Loucy (cell line): ENCODE results near the gene IQCK.

Source experiments
- H2AFZ ChIP-seq: fragments of 200-600 bp; sonication (generic); 2 replicates; pipeline ENCODE4 v1.6.0; 2016; ENCODE audit warnings: antibody characterized with exemption, mild to moderate bottlenecking, low read length, moderate library complexity
- H3F3A ChIP-seq: fragments of 200-600 bp; 2 replicates; pipeline ENCODE4 v1.6.0; 2016; ENCODE audit warnings: antibody characterized with exemption, low read depth, mild to moderate bottlenecking
- H3K27me3 ChIP-seq: fragments of 200-600 bp; sonication (generic); 2 replicates; pipeline ENCODE4 v1.6.1; 2014; ENCODE audit warnings: low read length, mild to moderate bottlenecking; ENCODE audit not compliant: insufficient read depth, poor library complexity, severe bottlenecking
- H3K36me3 ChIP-seq: fragments of 200-600 bp; sonication (generic); 2 replicates; pipeline ENCODE4 v1.6.1; 2016; ENCODE audit warnings: low read length; ENCODE audit not compliant: insufficient read depth
- H3K4me1 ChIP-seq: fragments of 200-600 bp; sonication (generic); 2 replicates; pipeline ENCODE4 v1.5.1; 2014; ENCODE audit warnings: low read length, mild to moderate bottlenecking; ENCODE audit not compliant: insufficient read depth, poor library complexity, severe bottlenecking
- H3K4me2 ChIP-seq: fragments of 200-600 bp; sonication (generic); 2 replicates; pipeline ENCODE4 v1.6.0; 2014; ENCODE audit warnings: antibody characterized with exemption, low read length, low read depth, mild to moderate bottlenecking; ENCODE audit not compliant: poor library complexity, severe bottlenecking
- H3K4me3 ChIP-seq: fragments of 200-600 bp; sonication (generic); 2 replicates; pipeline ENCODE4 v1.5.1; 2014; ENCODE audit warnings: low read length, mild to moderate bottlenecking, mixed read lengths; ENCODE audit not compliant: poor library complexity, severe bottlenecking
- H3K79me2 ChIP-seq: fragments of 200-600 bp; sonication (generic); 2 replicates; pipeline ENCODE4 v1.6.1; 2014; ENCODE audit warnings: low read length; ENCODE audit not compliant: insufficient read depth
- H3K9ac ChIP-seq: fragments of 200-600 bp; sonication (generic); 2 replicates; pipeline ENCODE4 v1.6.0; 2014; ENCODE audit warnings: mild to moderate bottlenecking, low read depth, low read length, moderate library complexity; ENCODE audit not compliant: poor library complexity, severe bottlenecking
- H3K9me2 ChIP-seq: fragments of 200-600 bp; sonication (generic); replicated peaks from 2 replicates; pipeline ENCODE4 v1.6.1; 2016; ENCODE audit warnings: low read depth, low read length, mixed read lengths
- H3K9me3 ChIP-seq: fragments of 200-600 bp; sonication (generic); 2 replicates; pipeline ENCODE4 v1.6.1; 2014; ENCODE audit warnings: mild to moderate bottlenecking, antibody characterized with exemption, low read length, low read depth; ENCODE audit not compliant: insufficient read depth
- H4K20me1 ChIP-seq: fragments of 200-600 bp; sonication (generic); 2 replicates; pipeline ENCODE4 v1.6.0; 2014; ENCODE audit warnings: antibody characterized with exemption, low read length, mild to moderate bottlenecking; ENCODE audit not compliant: insufficient read depth, poor library complexity, severe bottlenecking
- CTCF ChIP-seq: fragments of 200-600 bp; sonication (generic); conservative IDR thresholded peaks from 2 replicates; pipeline ENCODE4 v1.5.1; 2014; ENCODE audit warnings: mild to moderate bottlenecking, antibody characterized with exemption, low read length
- EZH2phosphoT487 ChIP-seq: fragments of 200-600 bp; IDR thresholded peaks from 2 replicates; pipeline ENCODE4 v1.6.1; 2018; ENCODE audit warnings: antibody characterized with exemption, mild to moderate bottlenecking, moderate library complexity, borderline replicate concordance

IQCK gene

GRCh38 chr16:19857593-19858339 lies 139.7 kb downstream of the IQCK start:
- no peaks in the 10 kb centered on the region for H3K9me2 ChIP-seq
- H4K20me1 ChIP-seq: no peaks in the 10 kb centered on the region
- no peaks in the 10 kb centered on the region for H3K36me3 ChIP-seq
- H3K9ac ChIP-seq: no peak overlapping the region
- no peak overlapping the region for H2AFZ ChIP-seq
- no peak overlapping the region for H3K4me3 ChIP-seq
- no peaks in the 10 kb centered on the region for H3K79me2 ChIP-seq
- TF ChIP-seq CTCF (no peak), EZH2phosphoT487 (no peak)
- H3K27me3 ChIP-seq: no peaks in the 10 kb centered on the region
- peaks cover 2% of the 10 kb centered on the region; the same call in 1 of the 2 replicates for H3K9me3 ChIP-seq
- H3F3A ChIP-seq: no peaks in the 10 kb centered on the region
- no peak overlapping the region for H3K4me2 ChIP-seq
- H3K4me1 ChIP-seq: no peaks in the 10 kb centered on the region

- Histone ChIP-seq H3K4me1 (no peaks in the 10 kb centered on the region), H3K79me2 (no peaks in the 10 kb centered on the region), H2AFZ (no peak overlapping the region), H3F3A (no peaks in the 10 kb centered on the region), H4K20me1 (no peaks in the 10 kb centered on the region), H3K27me3 (no peaks in the 10 kb centered on the region), H3K9me3 (peaks cover 2% of the 10 kb centered on the region; the same call in 1 of the 2 replicates), H3K4me2 (no peak overlapping the region), H3K9me2 (no peaks in the 10 kb centered on the region), H3K4me3 (no peak overlapping the region), H3K36me3 (no peaks in the 10 kb centered on the region), H3K9ac (no peak overlapping the region)
- no peak for TF ChIP-seq EZH2phosphoT487
Measured at GRCh38 chr16:19858340-19859018, 140.4 kb downstream of the IQCK start.

- no peak overlapping the region for H2AFZ ChIP-seq
- no peaks in the 10 kb centered on the region for H3K79me2 ChIP-seq
- no peaks in the 10 kb centered on the region for H3K4me1 ChIP-seq
- H4K20me1 ChIP-seq: no peaks in the 10 kb centered on the region
- H3K9ac ChIP-seq: no peak overlapping the region
- no peaks in the 10 kb centered on the region for H3K36me3 ChIP-seq
- no peaks in the 10 kb centered on the region for H3F3A ChIP-seq
- no peak overlapping the region for H3K4me3 ChIP-seq
- no peak overlapping the region for H3K4me2 ChIP-seq
- H3K9me2 ChIP-seq: no peaks in the 10 kb centered on the region
- H3K9me3 ChIP-seq: peaks cover 2% of the 10 kb centered on the region; the same call in 1 of the 2 replicates
- H3K27me3 ChIP-seq: no peaks in the 10 kb centered on the region
- TF ChIP-seq CTCF: no peak
- TF ChIP-seq EZH2phosphoT487: no peak
Measured at GRCh38 chr16:19859166-19859565, 141.1 kb downstream of the IQCK start.
